ENCODE measurements around the gene HDLBP. TPM values are rescaled to one million over a fixed set of nuclear protein-coding genes. Genes with fewer than 3 reads are reported as not detected.

HDLBP gene
- total RNA-seq, 1 donor = 1,418 TPM

GRCh38 chr2:241344925-241345651 lies 29.6 kb upstream of the HDLBP start:
- Histone ChIP-seq H3K4me1 (ENCODE audit: insufficient read depth, low read length) (peaks cover 15% of the 10 kb centered on the region), H3K4me2 (ENCODE audit: insufficient read depth, low read length) (peak overlapping the region; percentile 23), H3K36me3 (ENCODE audit: insufficient read depth, low read length) (peaks cover 94% of the 10 kb centered on the region), H3K4me3 (ENCODE audit: insufficient read depth, low read length) (no peak overlapping the region), H3K9me3 (ENCODE audit: low read depth, low read length) (no peaks in the 10 kb centered on the region), H3K27me3 (ENCODE audit: insufficient read depth, low read length) (no peaks in the 10 kb centered on the region), H3K79me2 (ENCODE audit: insufficient read depth, low read length) (peaks cover 25% of the 10 kb centered on the region), H3K27ac (ENCODE audit: low read depth, low read length) (peak overlapping the region; percentile 77), H2AFZ (ENCODE audit: low read length) (no peak overlapping the region), H4K20me1 (ENCODE audit: insufficient read depth, low read length) (peaks cover 36% of the 10 kb centered on the region)
- DNase-seq (ENCODE audit: insufficient read length, low spot score, missing footprints) = peak; percentile 49
- TF ChIP-seq, protein P1, sequence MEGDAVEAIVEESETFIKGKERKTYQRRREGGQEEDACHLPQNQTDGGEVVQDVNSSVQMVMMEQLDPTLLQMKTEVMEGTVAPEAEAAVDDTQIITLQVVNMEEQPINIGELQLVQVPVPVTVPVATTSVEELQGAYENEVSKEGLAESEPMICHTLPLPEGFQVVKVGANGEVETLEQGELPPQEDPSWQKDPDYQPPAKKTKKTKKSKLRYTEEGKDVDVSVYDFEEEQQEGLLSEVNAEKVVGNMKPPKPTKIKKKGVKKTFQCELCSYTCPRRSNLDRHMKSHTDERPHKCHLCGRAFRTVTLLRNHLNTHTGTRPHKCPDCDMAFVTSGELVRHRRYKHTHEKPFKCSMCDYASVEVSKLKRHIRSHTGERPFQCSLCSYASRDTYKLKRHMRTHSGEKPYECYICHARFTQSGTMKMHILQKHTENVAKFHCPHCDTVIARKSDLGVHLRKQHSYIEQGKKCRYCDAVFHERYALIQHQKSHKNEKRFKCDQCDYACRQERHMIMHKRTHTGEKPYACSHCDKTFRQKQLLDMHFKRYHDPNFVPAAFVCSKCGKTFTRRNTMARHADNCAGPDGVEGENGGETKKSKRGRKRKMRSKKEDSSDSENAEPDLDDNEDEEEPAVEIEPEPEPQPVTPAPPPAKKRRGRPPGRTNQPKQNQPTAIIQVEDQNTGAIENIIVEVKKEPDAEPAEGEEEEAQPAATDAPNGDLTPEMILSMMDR (IDR thresholded peaks at IDR 0.05; ENCODE audit: extremely low read depth, low read depth, low read length) = no peak

GRCh38 chr2:241340631-241341163 lies 25.2 kb upstream of the HDLBP start:
- H3K27me3 ChIP-seq (ENCODE audit: insufficient read depth, low read length) = no peaks in the 10 kb centered on the region
- H3K79me2 ChIP-seq (ENCODE audit: insufficient read depth, low read length) = peaks cover 51% of the 10 kb centered on the region
- no peak overlapping the region for H3K4me3 ChIP-seq (ENCODE audit: insufficient read depth, low read length)
- H4K20me1 ChIP-seq (ENCODE audit: insufficient read depth, low read length) = peaks cover 35% of the 10 kb centered on the region
- H3K9me3 ChIP-seq (ENCODE audit: low read depth, low read length) = no peaks in the 10 kb centered on the region
- peaks cover 89% of the 10 kb centered on the region for H3K36me3 ChIP-seq (ENCODE audit: insufficient read depth, low read length)
- H3K4me1 ChIP-seq (ENCODE audit: insufficient read depth, low read length) = peaks cover 19% of the 10 kb centered on the region
- no peak overlapping the region for H3K27ac ChIP-seq (ENCODE audit: low read depth, low read length)
- DNase-seq (ENCODE audit: insufficient read length, low spot score, missing footprints) = peak; percentile 39
- H2AFZ ChIP-seq (ENCODE audit: low read length) = no peak overlapping the region
- no peak overlapping the region for H3K4me2 ChIP-seq (ENCODE audit: insufficient read depth, low read length)
- TF ChIP-seq, protein P1 (IDR thresholded peaks at IDR 0.05; ENCODE audit: extremely low read depth, low read depth, low read length) = no peak

DNA sequence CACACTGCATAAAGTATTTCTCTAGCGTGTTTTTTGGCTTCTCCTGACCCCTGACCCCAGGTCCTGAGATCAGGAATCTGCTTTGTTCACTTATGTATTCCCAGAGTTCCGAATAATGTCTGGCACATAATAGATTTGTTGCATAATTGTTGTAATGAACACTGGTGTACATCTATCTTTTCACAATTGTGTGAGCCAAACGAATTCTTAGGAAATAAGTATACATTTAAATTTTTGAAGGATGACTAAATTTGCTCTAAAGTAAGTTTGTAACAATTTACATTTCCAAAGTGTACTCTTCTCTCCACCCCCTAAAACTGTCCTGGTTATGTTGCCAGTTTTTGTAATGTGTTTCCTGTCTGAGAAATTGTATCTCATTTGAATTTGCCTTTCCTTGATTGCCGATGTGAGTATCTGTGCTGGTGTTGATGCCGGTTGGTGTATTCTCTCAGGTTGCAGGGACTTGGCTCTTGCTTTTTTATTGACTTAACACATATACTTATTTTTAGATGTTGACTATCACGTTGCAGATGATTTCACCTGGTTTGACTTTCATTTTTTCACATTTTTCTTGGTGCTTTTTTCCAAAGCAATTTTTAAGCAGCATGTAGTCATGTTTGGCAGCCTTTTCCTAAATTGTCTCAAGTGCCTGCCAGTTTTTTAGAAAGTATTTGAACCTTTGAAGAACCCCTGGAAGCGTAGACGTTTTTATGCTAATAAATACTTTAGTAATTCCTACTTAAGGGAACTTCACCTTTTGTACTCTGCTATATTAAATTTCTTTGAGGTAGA lies 24.6 kb upstream of the HDLBP start:
- TF ChIP-seq, protein P1 (IDR thresholded peaks at IDR 0.05; ENCODE audit: extremely low read depth, low read depth, low read length) = no peak
- Histone ChIP-seq H3K79me2 (ENCODE audit: insufficient read depth, low read length) (peaks cover 58% of the 10 kb centered on the region), H3K4me3 (ENCODE audit: insufficient read depth, low read length) (no peak overlapping the region), H3K4me2 (ENCODE audit: insufficient read depth, low read length) (no peak overlapping the region), H3K27ac (ENCODE audit: low read depth, low read length) (no peak overlapping the region), H3K9me3 (ENCODE audit: low read depth, low read length) (no peaks in the 10 kb centered on the region), H2AFZ (ENCODE audit: low read length) (no peak overlapping the region), H3K27me3 (ENCODE audit: insufficient read depth, low read length) (no peaks in the 10 kb centered on the region), H4K20me1 (ENCODE audit: insufficient read depth, low read length) (peaks cover 31% of the 10 kb centered on the region), H3K4me1 (ENCODE audit: insufficient read depth, low read length) (peaks cover 12% of the 10 kb centered on the region), H3K36me3 (ENCODE audit: insufficient read depth, low read length) (peaks cover 90% of the 10 kb centered on the region)
- no peak for DNase-seq (ENCODE audit: insufficient read length, low spot score, missing footprints)

GRCh38 chr2:241334813-241335212 lies 19.3 kb upstream of the HDLBP start:
- DNase-seq (ENCODE audit: insufficient read length, low spot score, missing footprints) = no peak
- H3K4me1 ChIP-seq (ENCODE audit: insufficient read depth, low read length) = peaks cover 4% of the 10 kb centered on the region
- H4K20me1 ChIP-seq (ENCODE audit: insufficient read depth, low read length) = peaks cover 10% of the 10 kb centered on the region
- peaks cover 77% of the 10 kb centered on the region for H3K79me2 ChIP-seq (ENCODE audit: insufficient read depth, low read length)
- no peak overlapping the region for H2AFZ ChIP-seq (ENCODE audit: low read length)
- H3K4me2 ChIP-seq (ENCODE audit: insufficient read depth, low read length) = no peak overlapping the region
- no peaks in the 10 kb centered on the region for H3K9me3 ChIP-seq (ENCODE audit: low read depth, low read length)
- no peak overlapping the region for H3K4me3 ChIP-seq (ENCODE audit: insufficient read depth, low read length)
- TF ChIP-seq, protein P1 (IDR thresholded peaks at IDR 0.05; ENCODE audit: extremely low read depth, low read depth, low read length) = no peak
- H3K36me3 ChIP-seq (ENCODE audit: insufficient read depth, low read length) = peaks cover 72% of the 10 kb centered on the region
- H3K27me3 ChIP-seq (ENCODE audit: insufficient read depth, low read length) = no peaks in the 10 kb centered on the region
- H3K27ac ChIP-seq (ENCODE audit: low read depth, low read length) = no peak overlapping the region

Data from osteoblast (primary cell).